GM12878 (cell line): ENCODE results near the gene GNAL. TPM values are rescaled to one million over a fixed set of nuclear protein-coding genes. Genes with fewer than 3 reads are reported as not detected.

Experiments used
- ATAC-seq: fragments of 200-7000 bp; cut with Tn5 transposase; 3 replicates; pipeline ENCODE4 v1.9.1; 2020; ENCODE audit warnings: mild to moderate bottlenecking, moderate library complexity
- BruUV-seq: library from RNA; stranded (reverse); fragments of 400-500 nt; replicated peaks from 2 replicates; lab custom pipeline; 2021; lab: Mats Ljungman, UMichigan
- CTCF ChIA-PET: fragments of 300-600 bp; sonication (Branson Sonifier 250); formaldehyde crosslinking; extraction: SDS; loops from one replicate; lab custom pipeline; 2021; ENCODE audit warnings: inconsistent platforms; lab: Yijun Ruan, JAX
- POLR2A ChIA-PET: fragments of 350-600 bp; formaldehyde crosslinking; extraction: SDS; loops from one replicate; lab custom pipeline; 2021; ENCODE audit warnings: inconsistent platforms; lab: Charles Lee
- RAD21 ChIA-PET: fragments of 300-600 bp; sonication (Branson Sonifier 250); formaldehyde crosslinking; loops from one replicate; lab custom pipeline; 2023; ENCODE audit warnings: antibody characterized with exemption; ENCODE audit not compliant: unreplicated experiment; lab: Charles Lee
- SMC1A ChIA-PET: fragments of 300-600 bp; sonication (Branson Sonifier 250); formaldehyde crosslinking; loops from one replicate; lab custom pipeline; 2023; ENCODE audit not compliant: unreplicated experiment, uncharacterized antibody; lab: Charles Lee
- DNase-seq: peaks from one replicate; pipeline ENCODE4 v3.0.0-alpha.2; 2011; ENCODE audit warnings: low read depth, low spot score
- FAIRE-seq: peaks from 3 replicates; lab custom pipeline; 2011; peaks lifted over from hg19 to GRCh38; lab: Jason Lieb, UNC
- H2AFZ ChIP-seq: 2 replicates; pipeline ENCODE4 v1.6.0; 2011; ENCODE audit warnings: low read depth, low read length, control low read depth; ENCODE audit not compliant: control insufficient read depth
- H3K27ac ChIP-seq: 2 replicates; pipeline ENCODE4 v1.5.1; 2011; ENCODE audit warnings: control low read depth; ENCODE audit not compliant: control insufficient read depth, insufficient read depth
- H3K27me3 ChIP-seq, 2 experiments: replicated peaks in 1 of 2; 2 replicates each; pipeline versions ENCODE4 v1.6.0 to v1.6.1; 2011; ENCODE audit warnings: low read length in 1 of 2; ENCODE audit not compliant: control insufficient read depth in 2 of 2, insufficient read depth in 2 of 2
- H3K36me3 ChIP-seq, 2 experiments: 2 replicates each; pipeline ENCODE4 v1.5.1; 2011; ENCODE audit warnings: low read length in 1 of 2; ENCODE audit not compliant: control insufficient read depth in 2 of 2, insufficient read depth in 2 of 2
- H3K4me1 ChIP-seq: 2 replicates; pipeline ENCODE4 v1.6.1; 2011; ENCODE audit warnings: mild to moderate bottlenecking, low read length, moderate library complexity, mixed read lengths; ENCODE audit not compliant: control insufficient read depth, insufficient read depth
- H3K4me2 ChIP-seq: 2 replicates; pipeline ENCODE4 v1.6.0; 2011; ENCODE audit warnings: control low read depth; ENCODE audit not compliant: control insufficient read depth, insufficient read depth
- H3K4me3 ChIP-seq: fragments of 200-600 bp; sonication (generic); 2 replicates; pipeline ENCODE4 v1.5.1; 2016
- H3K79me2 ChIP-seq: 2 replicates; pipeline ENCODE4 v1.6.0; 2011; ENCODE audit warnings: low read length; ENCODE audit not compliant: control insufficient read depth, insufficient read depth
- H3K9ac ChIP-seq: 2 replicates; pipeline ENCODE4 v1.8.0; 2011; ENCODE audit warnings: low read length, control low read depth, mixed read lengths; ENCODE audit not compliant: control insufficient read depth, insufficient read depth
- H3K9me3 ChIP-seq: replicated peaks from 3 replicates; pipeline ENCODE4 v1.5.1; 2011; ENCODE audit warnings: mild to moderate bottlenecking, low read length; ENCODE audit not compliant: control insufficient read depth, insufficient read depth
- H4K20me1 ChIP-seq: 2 replicates; pipeline ENCODE4 v1.6.0; 2011; ENCODE audit not compliant: control insufficient read depth, insufficient read depth
- ASH2L ChIP-seq: fragments of 300-600, 200-600 bp; sonication (generic); IDR thresholded peaks from 2 replicates; pipeline ENCODE4 v1.6.1; 2017; ENCODE audit warnings: low read depth, mild to moderate bottlenecking, borderline replicate concordance
- CBX3 ChIP-seq: fragments of 200-600 bp; sonication (generic); IDR thresholded peaks from 2 replicates; pipeline ENCODE4 v1.6.1; 2016; ENCODE audit warnings: low read depth, borderline replicate concordance
- CHD1 ChIP-seq: IDR thresholded peaks from 2 replicates; pipeline ENCODE4 v1.6.1; 2012; ENCODE audit warnings: low read depth, low read length, improper control_type of control experiment
- CHD2 ChIP-seq: IDR thresholded peaks from 2 replicates; pipeline ENCODE4 v1.6.1; 2011; ENCODE audit warnings: low read depth, low read length, improper control_type of control experiment, borderline replicate concordance
- GATAD2B ChIP-seq: fragments of 450-650 bp; conservative IDR thresholded peaks from 2 replicates; pipeline ENCODE4 v1.6.1; 2017; ENCODE audit warnings: low read depth, mild to moderate bottlenecking, moderate library complexity
- NBN ChIP-seq: fragments of 450-650 bp; IDR thresholded peaks from 2 replicates; pipeline ENCODE4 v1.6.1; 2016
- POLR2AphosphoS5 ChIP-seq: IDR thresholded peaks from 2 replicates; pipeline ENCODE4 v1.6.1; 2011; ENCODE audit warnings: mild to moderate bottlenecking, low read length, inconsistent platforms
- SUZ12 ChIP-seq: fragments of 200-600 bp; sonication (generic); IDR thresholded peaks from one replicate; pipeline ENCODE4 v1.6.1; 2018; ENCODE audit warnings: antibody characterized with exemption, mild to moderate bottlenecking; ENCODE audit not compliant: unreplicated experiment
- WGBS: methylation state at CpG from one replicate; pipeline ENCODE4 v1.1.6; 2016; ENCODE audit warnings: low lambda C conversion rate; ENCODE audit not compliant: insufficient replicate concordance, insufficient coverage; ENCODE audit errors: missing lambda C conversion rate; 5-methylcytosine and 5-hydroxymethylcytosine counted together
- in situ Hi-C: fragments of 300-500 bp; cut with MboI; formaldehyde crosslinking; loops from 9 replicates; pipeline ENCODE4 v1.14.3; 2018; ENCODE audit warnings: mixed read lengths
- intact Hi-C: fragments of 100-400 bp; cut with micrococcal nuclease; formaldehyde crosslinking; loops from one replicate; pipeline ENCODE4 v1.14.2; 2022; ENCODE audit not compliant: unreplicated experiment
- polyA plus RNA-seq, 11 experiments: library from polyadenylated mRNA; depleted of rRNA in 4 of 11; unstranded in 6 of 11; stranded (reverse) in 5 of 11; fragments of >200 nt; fragmentation: Nextera tagmentation in 4 of 11; fragmentation: Illumina TruSeq in 1 of 11; extraction: Ambion mirVana in 4 of 11; extraction: Trizol in 1 of 11; gene quantifications; 1 replicate in 1 of 11; 2 replicates in 10 of 11; pipeline versions ENCODE4 v1.2.1 to v1.2.3, GENCODE V29; 2011 to 2016; ENCODE audit warnings: inconsistent platforms in 2 of 11, missing spikeins in 2 of 11, low read depth in 1 of 11
- total RNA-seq, 4 experiments: library from RNA; depleted of rRNA in 3 of 4; stranded (reverse); fragments of >200 nt in 3 of 4; fragmentation: Illumina TruSeq in 1 of 4; extraction: Trizol in 1 of 4; gene quantifications; 2 replicates each; pipeline versions ENCODE4 v1.2.1 to v1.2.3, GENCODE V29; 2013 to 2021
- TF ChIP-seq, protein P1 (sequence below): fragments of 450-650 bp; formaldehyde crosslinking; IDR thresholded peaks from 2 replicates; pipeline ENCODE4 v1.5.0; 2022; ENCODE audit warnings: mild to moderate bottlenecking, missing genetic modification characterization

Gene GNAL
- total and polyA plus RNA-seq, 10 of the 15 experiments (the other 5 are each of a cell fraction or from before 2014, with no cell fraction given) = 0.02 to 0.39 (median 0.05) TPM; not detected in 5

- H3K36me3 ChIP-seq = no peaks in the 10 kb centered on the region
- no peak overlapping the region for H2AFZ ChIP-seq
- DNase-seq (no peak), FAIRE-seq (no peak), ATAC-seq (no peak)
- H3K27ac ChIP-seq = no peak overlapping the region
- RAD21 ChIA-PET = no interaction called here
- in situ Hi-C loops (no loop called here), intact Hi-C loops (no loop called here)
- 55% methylated on average over 11 of the region's 11 CpGs for WGBS
- SMC1A ChIA-PET = no interaction called here
- no TSS peak for BruUV-seq
- POLR2A ChIA-PET = no interaction called here
- CTCF ChIA-PET = no interaction called here
- no peaks in the 10 kb centered on the region for H3K9me3 ChIP-seq
- H3K4me3 ChIP-seq = no peak overlapping the region
- no peak for TF ChIP-seq SUZ12
- TF ChIP-seq CHD1 = no peak
- TF ChIP-seq ASH2L = no peak
- no peak for TF ChIP-seq POLR2AphosphoS5
- TF ChIP-seq NBN = no peak
- TF ChIP-seq, protein P1, sequence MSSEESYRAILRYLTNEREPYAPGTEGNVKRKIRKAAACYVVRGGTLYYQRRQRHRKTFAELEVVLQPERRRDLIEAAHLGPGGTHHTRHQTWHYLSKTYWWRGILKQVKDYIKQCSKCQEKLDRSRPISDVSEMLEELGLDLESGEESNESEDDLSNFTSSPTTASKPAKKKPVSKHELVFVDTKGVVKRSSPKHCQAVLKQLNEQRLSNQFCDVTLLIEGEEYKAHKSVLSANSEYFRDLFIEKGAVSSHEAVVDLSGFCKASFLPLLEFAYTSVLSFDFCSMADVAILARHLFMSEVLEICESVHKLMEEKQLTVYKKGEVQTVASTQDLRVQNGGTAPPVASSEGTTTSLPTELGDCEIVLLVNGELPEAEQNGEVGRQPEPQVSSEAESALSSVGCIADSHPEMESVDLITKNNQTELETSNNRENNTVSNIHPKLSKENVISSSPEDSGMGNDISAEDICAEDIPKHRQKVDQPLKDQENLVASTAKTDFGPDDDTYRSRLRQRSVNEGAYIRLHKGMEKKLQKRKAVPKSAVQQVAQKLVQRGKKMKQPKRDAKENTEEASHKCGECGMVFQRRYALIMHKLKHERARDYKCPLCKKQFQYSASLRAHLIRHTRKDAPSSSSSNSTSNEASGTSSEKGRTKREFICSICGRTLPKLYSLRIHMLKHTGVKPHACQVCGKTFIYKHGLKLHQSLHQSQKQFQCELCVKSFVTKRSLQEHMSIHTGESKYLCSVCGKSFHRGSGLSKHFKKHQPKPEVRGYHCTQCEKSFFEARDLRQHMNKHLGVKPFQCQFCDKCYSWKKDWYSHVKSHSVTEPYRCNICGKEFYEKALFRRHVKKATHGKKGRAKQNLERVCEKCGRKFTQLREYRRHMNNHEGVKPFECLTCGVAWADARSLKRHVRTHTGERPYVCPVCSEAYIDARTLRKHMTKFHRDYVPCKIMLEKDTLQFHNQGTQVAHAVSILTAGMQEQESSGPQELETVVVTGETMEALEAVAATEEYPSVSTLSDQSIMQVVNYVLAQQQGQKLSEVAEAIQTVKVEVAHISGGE = no peak
- no peak for TF ChIP-seq CBX3
- no peak for TF ChIP-seq GATAD2B
- TF ChIP-seq CHD2 = no peak
- H3K79me2 ChIP-seq = no peaks in the 10 kb centered on the region
- no peak overlapping the region for H3K4me2 ChIP-seq
- H3K27me3 ChIP-seq = no peaks in the 10 kb centered on the region; a peak in 2 of 4 replicates
- H4K20me1 ChIP-seq = no peaks in the 10 kb centered on the region
- H3K9ac ChIP-seq = no peak overlapping the region
- H3K4me1 ChIP-seq = no peaks in the 10 kb centered on the region
Measured at GRCh38 chr18:11808001-11808855, 119.2 kb downstream of the GNAL start.
